NT2/D1 (cell line): ENCODE results near the gene WBP1.

Experiments used
- SUZ12 ChIP-seq: IDR thresholded peaks from 2 replicates; pipeline ENCODE4 v1.6.1; 2011; ENCODE audit not compliant: insufficient read length, insufficient read depth; ENCODE audit errors: extremely low read depth
- YY1 ChIP-seq: IDR thresholded peaks from 2 replicates; pipeline ENCODE4 v1.6.1; 2011; ENCODE audit not compliant: insufficient read length, insufficient read depth
- ZNF274 ChIP-seq: IDR thresholded peaks from 2 replicates; pipeline ENCODE4 v1.6.1; 2011; ENCODE audit warnings: mild to moderate bottlenecking, low read depth, low read length

GRCh38 chr2:74429487-74430451, 28.5 kb upstream of the WBP1 start:
- no peak for TF ChIP-seq YY1
- TF ChIP-seq ZNF274, result no peak
- TF ChIP-seq SUZ12, result no peak
